HG03354 (cell line): Measurements from ENCODE around the gene SLC26A6.

Experiments used
- ATAC-seq: cut with Tn5 transposase; IDR thresholded peaks from one replicate; pipeline ENCODE4 v1.9.1; 2021; ENCODE audit warnings: mild to moderate bottlenecking; ENCODE audit not compliant: unreplicated experiment, poor library complexity, severe bottlenecking

The SLC26A6 gene

DNA sequence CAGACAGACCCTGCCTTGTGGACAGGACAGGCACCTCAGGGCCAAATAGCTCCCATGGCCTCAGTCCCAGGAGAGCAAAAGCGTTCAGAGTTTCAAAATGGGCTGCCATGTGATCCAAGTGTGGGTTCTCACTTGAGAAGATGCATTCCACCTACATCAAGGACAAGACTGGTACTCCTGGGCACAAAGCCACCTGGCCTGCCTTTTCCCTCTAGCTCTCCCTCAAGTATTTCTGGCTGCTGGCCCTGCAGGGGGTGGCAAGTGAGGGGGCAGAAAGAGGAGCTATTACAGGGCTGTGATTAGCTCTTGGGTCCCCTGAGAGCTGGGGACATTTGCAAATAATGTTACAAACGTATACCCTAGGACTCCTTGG is 33.7 kb downstream of the SLC26A6 start:
- no peak for ATAC-seq

GRCh38 chr3:48600711-48601621 is 34.3 kb downstream of the SLC26A6 start:
- ATAC-seq, result no peak

DNA sequence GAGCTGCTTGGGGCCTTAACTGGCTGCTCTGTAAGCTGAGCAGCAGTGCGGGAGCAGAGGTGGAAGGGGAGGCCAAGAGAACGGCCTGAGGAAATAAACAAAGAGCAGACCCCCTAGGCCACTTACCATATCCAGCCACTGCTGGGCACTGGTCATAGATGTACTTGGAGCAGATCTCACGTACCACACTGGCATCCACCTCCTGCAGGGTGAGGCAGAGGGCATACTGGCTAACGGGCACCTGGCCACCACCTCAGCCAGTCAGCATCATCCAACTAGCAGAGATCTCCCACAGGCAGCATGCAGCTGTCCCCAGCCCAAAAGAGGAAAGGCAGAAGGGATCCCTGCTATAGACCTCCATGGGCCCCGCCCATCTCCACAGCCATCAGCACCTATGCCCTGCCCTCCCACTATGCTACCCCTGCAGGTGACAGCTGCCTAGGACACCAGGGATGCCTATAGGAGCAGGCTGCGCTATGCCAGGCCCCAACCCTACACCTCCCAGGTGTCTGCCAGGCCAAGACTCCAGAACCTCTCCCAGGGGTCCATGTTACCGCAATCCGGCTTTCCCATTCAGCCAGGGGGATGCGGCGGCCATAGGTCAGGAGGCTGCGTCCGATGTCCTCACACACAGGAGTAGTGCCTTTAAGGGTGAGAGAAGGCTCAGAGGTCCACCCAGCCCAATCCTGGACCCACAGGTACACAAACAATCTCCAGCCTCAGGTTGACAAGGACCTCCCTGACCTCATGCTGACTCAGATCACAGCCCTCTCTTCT is 35.6 kb downstream of the SLC26A6 start:
- ATAC-seq, result no peak

GRCh38 chr3:48599077-48599501 is 36.2 kb downstream of the SLC26A6 start:
- ATAC-seq, result no peak

DNA sequence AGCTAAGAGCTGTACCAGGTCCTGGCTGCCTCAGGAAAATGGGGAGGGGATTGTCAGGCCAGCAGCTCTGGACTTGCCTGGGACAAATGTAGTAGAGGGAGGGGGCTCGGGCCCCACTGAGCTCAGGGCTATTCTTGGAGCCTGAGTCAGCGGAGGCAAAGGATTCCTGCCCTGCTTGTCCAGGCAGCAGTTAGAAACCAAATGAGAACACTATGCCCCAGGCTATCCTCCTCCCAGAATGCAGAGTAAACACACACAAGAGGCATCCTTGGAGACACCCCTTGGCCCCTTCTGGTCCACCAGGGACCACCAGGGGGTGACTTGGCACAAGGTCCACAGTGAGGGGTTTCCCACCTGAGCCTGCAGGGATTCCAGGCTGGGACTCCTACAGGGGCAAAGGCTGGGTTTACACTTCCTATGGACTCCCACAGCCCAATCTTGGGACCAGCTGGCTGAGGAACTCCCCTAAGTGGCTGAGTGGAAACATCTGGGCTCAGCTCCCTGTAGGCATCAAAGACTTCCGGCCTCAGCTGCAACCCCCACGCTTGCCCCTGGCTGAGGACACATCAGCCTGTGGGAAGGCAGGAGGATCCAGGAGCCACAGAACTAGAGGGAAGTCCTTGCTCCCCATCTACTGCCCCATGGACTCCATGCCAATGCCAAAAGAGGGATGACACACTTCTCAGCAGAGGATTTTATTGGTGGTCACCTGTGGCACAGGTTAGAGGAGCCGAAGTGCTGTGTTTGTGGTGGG is 36.8 kb downstream of the SLC26A6 start:
- no peak for ATAC-seq

DNA sequence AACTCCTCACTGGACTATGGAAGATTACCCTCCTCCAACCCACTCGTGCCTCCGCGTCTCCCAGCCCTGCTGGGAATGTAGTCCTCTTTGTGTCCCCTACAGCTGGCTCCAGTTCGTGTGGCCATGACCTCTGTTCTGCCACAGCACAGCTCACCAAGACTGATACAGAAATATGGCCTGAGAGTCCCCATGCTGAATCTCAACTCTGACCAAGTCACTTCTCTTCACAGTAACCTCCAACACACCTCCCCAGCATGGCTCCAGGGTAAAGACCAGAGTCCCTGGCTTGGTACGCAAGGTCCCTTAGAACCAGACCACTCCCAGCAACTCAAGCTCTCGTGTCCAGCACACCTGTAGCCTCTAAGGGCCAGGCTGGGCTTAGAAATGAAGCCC is 37.9 kb downstream of the SLC26A6 start:
- ATAC-seq, result no peak

DNA sequence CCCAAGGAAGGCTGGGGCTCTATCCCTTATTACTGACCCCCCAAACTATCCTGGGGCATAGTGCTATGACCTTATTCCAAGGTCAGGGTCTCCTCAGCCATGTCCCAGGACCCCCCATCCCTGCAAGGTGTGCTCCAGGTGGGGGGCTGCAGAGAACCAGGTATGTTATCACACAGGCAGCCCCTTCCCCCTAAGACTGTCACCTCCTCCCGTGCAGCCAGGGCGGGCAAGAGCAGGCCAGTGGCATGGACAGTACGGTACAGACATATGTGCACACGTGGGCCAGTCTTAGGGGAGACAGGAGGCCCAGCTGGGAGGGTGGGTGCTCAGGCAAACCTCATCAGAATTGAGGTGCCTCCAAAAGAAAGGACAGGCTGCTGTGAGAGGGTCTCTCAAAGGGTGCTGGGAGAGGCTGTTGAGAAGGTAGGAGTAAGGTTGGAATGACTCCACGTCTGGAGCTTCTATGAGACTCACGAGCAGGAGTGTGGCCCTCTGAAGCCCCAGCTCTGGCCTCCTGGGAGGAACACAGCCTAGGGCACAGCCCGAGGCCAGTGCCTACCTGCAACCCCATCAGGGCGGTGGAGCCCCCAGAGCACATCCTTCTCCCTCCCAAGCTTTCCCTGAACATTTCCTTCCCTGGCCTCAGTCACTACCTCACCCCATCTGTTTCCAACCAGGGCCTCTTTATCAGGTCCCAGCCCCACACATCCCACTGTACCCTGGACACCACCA is 38.4 kb downstream of the SLC26A6 start:
- ATAC-seq, result no peak

DNA sequence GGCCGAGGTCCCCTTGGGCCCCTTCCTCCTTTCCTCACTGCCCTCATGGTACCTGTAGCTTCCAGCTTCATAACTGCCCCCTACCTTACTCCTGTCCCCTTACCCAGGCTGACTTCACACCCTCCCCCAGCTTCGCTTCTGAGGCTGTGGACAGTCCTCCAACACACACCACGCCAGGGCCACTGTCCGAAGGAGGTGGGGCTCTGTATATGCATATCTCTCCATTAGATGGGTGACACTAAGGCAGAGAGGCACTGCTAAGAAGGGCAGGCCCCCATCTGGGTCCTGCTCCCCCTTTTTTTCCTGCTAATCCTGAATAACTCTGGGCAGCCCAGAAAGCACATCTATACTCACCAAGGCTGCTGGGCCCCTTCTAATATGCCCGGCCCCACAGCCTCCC is 39.1 kb downstream of the SLC26A6 start:
- ATAC-seq, result no peak

DNA sequence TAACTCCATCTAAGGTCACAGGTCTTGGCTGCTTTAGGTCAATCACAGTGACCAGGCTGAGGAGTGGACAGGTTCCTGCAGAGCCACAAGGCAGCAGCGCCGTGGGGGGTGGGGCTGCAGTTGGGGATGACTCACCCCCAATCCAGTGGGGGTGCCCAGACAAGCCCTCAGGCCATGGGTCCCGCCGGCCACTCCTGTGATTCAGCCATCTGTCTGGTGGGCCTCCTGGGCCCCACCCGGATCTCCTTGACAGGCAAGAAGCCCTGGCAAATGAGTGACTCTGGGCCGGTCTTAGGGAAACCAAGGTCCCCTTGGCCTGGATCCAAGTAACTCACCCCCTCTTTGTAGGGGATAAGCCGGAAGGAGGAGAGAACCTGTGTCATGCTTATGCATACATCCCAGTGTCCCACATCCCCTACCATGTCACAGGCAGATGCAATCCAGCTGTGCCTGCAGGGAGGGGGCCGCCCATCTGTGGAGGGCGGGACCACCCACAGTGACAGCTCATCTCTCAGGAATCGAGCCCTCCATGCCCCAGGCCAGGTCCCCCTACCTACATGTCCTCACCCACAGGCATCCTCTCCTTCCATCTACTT is 39.6 kb downstream of the SLC26A6 start:
- no peak for ATAC-seq

- ATAC-seq, result no peak
Measured at GRCh38 chr3:48595075-48595525, 40.2 kb downstream of the SLC26A6 start, which contains the start of gene COL7A1. COL7A1 (minus strand) TSS chr3:48595329; CDS start chr3:48595159, 170 bp downstream.

GRCh38 chr3:48594417-48595049 is 40.7 kb downstream of the SLC26A6 start:
- no peak for ATAC-seq

DNA sequence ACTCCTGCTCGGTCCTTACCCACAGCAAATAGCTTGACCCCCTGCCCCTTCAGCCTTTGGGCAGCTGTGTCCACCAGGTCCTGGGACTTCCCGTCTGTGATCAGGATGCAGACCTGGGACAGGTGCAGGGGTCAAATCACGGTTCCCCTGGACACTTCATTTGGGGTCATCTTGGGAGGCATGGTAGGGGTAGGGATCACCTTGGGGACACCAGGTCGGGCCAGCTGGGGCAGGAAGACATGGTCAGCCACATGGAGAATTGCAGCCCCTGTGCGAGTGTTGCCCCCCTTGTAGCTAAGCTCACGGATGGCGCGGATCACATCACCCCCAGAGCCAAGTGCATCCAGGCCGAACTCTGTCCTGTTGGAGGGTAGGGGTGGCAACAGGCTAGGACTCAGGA is 41.9 kb downstream of the SLC26A6 start:
- ATAC-seq, result no peak

DNA sequence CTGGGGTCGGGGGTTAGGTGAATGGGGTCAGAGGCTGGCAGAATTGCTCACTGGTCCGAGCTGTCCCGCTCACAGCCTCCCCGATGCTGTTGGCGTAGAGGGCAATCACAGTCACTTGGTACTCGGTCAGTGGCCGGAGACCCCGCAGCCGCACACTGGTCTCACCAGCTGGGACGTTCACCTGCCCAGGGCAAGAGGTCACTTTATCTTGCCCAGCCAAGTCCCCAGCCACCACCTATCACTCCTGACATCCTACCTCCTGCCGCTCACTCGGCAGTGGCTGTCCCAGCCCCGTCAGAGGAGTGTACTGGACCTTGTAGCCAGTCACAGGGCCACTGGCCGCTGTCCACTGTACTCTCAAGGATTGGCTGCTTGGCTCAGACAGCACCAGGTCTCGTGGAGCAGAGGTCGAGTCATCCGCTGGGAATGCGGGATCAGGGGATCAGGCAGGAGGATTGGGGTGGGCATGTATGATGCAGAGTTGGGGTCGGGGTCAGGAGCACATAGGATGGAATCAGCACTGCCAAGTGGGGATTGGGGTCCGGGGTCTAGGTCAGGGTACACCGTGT is 42.7 kb downstream of the SLC26A6 start:
- no peak for ATAC-seq

- ATAC-seq, result no peak
Measured at GRCh38 chr3:48591886-48592518, 43.3 kb downstream of the SLC26A6 start.

- no peak for ATAC-seq
Measured at GRCh38 chr3:48591436-48591835, 43.8 kb downstream of the SLC26A6 start.

DNA sequence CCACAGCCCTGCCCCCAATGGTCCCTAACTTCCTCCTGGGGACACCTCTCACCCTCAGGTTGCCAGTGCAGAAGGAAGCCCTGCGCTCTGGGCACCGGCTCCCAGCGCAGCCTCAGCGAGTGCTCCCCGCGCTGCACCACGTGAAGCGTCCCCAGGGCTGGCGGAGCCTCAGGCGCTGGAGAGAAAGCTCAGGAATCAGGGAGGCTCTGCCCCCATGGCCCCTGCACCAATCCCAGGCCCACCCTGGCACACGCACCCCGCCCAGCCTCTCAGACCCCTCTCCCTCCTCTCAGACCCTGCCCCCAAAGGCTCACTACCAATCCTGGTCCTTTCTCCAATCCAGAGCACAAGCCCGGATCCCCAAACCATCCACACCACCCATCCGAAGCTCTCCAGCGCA is 47.0 kb downstream of the SLC26A6 start:
- ATAC-seq, result no peak

DNA sequence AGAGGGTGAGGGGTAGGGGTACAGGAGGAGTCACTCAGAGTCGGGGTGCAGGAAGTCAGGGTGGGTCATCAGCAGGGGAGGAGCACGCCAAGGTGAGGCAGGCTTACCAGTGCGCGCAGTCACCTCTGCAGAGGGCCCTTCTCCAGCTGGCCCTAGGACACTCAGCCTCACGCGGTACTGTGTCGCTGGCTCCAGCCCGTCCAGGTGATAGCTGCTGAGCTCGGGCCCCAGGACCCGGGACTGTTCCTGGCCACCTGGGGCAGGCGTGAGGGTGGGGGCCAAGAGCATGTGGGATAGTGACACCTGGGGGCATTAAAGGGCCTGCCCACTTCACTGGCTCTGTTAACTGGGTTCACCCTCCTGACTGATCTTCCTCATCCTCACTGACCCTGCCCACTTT is 47.6 kb downstream of the SLC26A6 start:
- ATAC-seq, result no peak

GRCh38 chr3:48585411-48585810 is 49.9 kb downstream of the SLC26A6 start:
- no peak for ATAC-seq
